PC-3 (cell line): ENCODE results near the gene TMEM255B. TPM values are rescaled to one million over a fixed set of nuclear protein-coding genes. Genes with fewer than 3 reads are reported as not detected.

Experiments used
- ATAC-seq: fragments of 200-7000 bp; cut with Tn5 transposase; 2 replicates; pipeline ENCODE4 v1.9.1; 2020; ENCODE audit warnings: mild to moderate bottlenecking, moderate library complexity
- BruUV-seq: library from RNA; stranded (reverse); fragments of 400-500 nt; replicated peaks from 2 replicates; lab custom pipeline; 2021; lab: Mats Ljungman, UMichigan
- CTCF ChIA-PET: fragments of 300-600 bp; sonication (Branson Sonifier 250); formaldehyde crosslinking; loops from one replicate; lab custom pipeline; 2022; ENCODE audit warnings: antibody characterized with exemption; lab: Charles Lee
- POLR2A ChIA-PET: fragments of 300-600 bp; sonication (Branson Sonifier 250); formaldehyde crosslinking; loops from one replicate; lab custom pipeline; 2022; ENCODE audit warnings: antibody characterized with exemption; ENCODE audit not compliant: unreplicated experiment; lab: Charles Lee
- DNase-seq: peaks from one replicate; pipeline ENCODE4 v3.0.0-alpha.2; 2015
- H2AFZ ChIP-seq: fragments of 300-600 bp; sonication (generic); 2 replicates; pipeline ENCODE4 v1.6.0; 2016; ENCODE audit warnings: antibody characterized with exemption, low read length
- H3F3A ChIP-seq: fragments of 300-600 bp; sonication (generic); one replicate; pipeline ENCODE4 v1.6.0; 2017; ENCODE audit warnings: antibody characterized with exemption, low read length, control low read depth, mild to moderate bottlenecking; ENCODE audit not compliant: unreplicated experiment
- H3K27ac ChIP-seq: fragments of 300-600 bp; sonication (generic); 2 replicates; pipeline ENCODE4 v1.5.1; 2016; ENCODE audit warnings: mild to moderate bottlenecking, low read length
- H3K27me3 ChIP-seq: fragments of 300-600 bp; sonication (generic); 2 replicates; pipeline ENCODE4 v1.6.1; 2016; ENCODE audit warnings: low read length, mixed read lengths
- H3K36me3 ChIP-seq: fragments of 300-600 bp; sonication (generic); 2 replicates; pipeline ENCODE4 v1.6.1; 2016; ENCODE audit warnings: low read depth, mixed run types, low read length, mixed read lengths
- H3K4me1 ChIP-seq: fragments of 300-600 bp; sonication (generic); 2 replicates; pipeline ENCODE4 v1.5.1; 2016; ENCODE audit warnings: low read length; ENCODE audit not compliant: insufficient read depth
- H3K4me2 ChIP-seq: fragments of 300-600 bp; sonication (generic); 2 replicates; pipeline ENCODE4 v1.6.0; 2016; ENCODE audit warnings: low read length
- H3K4me3 ChIP-seq: fragments of 300-600 bp; sonication (generic); 2 replicates; pipeline ENCODE4 v1.5.1; 2016; ENCODE audit warnings: mild to moderate bottlenecking, low read length, mixed read lengths
- H3K79me2 ChIP-seq: fragments of 300-600 bp; sonication (generic); 2 replicates; pipeline ENCODE4 v1.6.1; 2017; ENCODE audit warnings: low read length, mixed read lengths
- H3K9ac ChIP-seq: fragments of 300-600 bp; sonication (generic); 2 replicates; pipeline ENCODE4 v1.6.0; 2016; ENCODE audit warnings: mild to moderate bottlenecking, low read length
- H3K9me2 ChIP-seq: fragments of 300-600 bp; sonication (generic); replicated peaks from 2 replicates; pipeline ENCODE4 v1.6.1; 2016; ENCODE audit warnings: mixed run types, low read length, mixed read lengths
- H3K9me3 ChIP-seq: fragments of 300-600 bp; sonication (generic); 2 replicates; pipeline ENCODE4 v1.6.1; 2016; ENCODE audit warnings: low read length, mixed read lengths
- H4K20me1 ChIP-seq: fragments of 300-600 bp; sonication (generic); 2 replicates; pipeline ENCODE4 v1.6.1; 2016; ENCODE audit warnings: low read length, mixed read lengths
- EZH2 ChIP-seq: fragments of 300-600 bp; sonication (generic); IDR thresholded peaks from one replicate; pipeline ENCODE4 v1.6.1; 2017; ENCODE audit warnings: antibody characterized with exemption, mild to moderate bottlenecking, low read length; ENCODE audit not compliant: unreplicated experiment
- EZH2phosphoT487 ChIP-seq: fragments of 300-600 bp; sonication (generic); IDR thresholded peaks from 2 replicates; pipeline ENCODE4 v1.6.1; 2018; ENCODE audit warnings: mild to moderate bottlenecking, antibody characterized with exemption, low read length, borderline replicate concordance
- intact Hi-C: fragments of 100-400 bp; cut with micrococcal nuclease; formaldehyde crosslinking; loops from 2 replicates; pipeline ENCODE4 v1.9.0; 2023
- total RNA-seq: library from RNA; depleted of rRNA; stranded (reverse); fragments of >200 nt; gene quantifications from 2 replicates; pipeline ENCODE4 v1.2.3, GENCODE V29; 2014
- TF ChIP-seq, protein P1 (sequence below): fragments of 300-600 bp; sonication (generic); conservative IDR thresholded peaks from 2 replicates; pipeline ENCODE4 v1.5.1; 2017; ENCODE audit warnings: antibody characterized with exemption, low read depth, mild to moderate bottlenecking, low read length

Gene TMEM255B
- total RNA-seq, 1 experiment from 2014 or later, result 26.9 TPM

DNA sequence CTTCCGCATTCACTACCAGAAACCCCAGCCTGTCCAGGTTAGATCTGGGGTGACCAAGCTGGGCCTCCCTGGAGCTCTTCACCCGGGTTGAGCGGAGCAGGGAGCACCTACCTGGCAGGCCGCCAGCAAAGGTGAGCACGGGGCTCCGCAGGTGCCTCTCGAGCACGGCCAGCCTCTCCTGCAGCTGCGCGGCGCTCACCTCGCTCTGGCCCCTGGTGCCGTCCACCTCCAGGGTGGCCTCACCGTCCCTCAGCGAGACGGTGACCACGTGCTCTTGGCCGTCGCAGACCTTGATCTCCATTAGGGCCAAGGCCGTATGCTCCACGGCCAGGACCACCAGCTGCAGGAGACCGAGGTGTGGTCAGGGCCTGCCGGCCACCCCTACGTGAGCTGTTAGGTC lies 62.8 kb downstream of the TMEM255B start:
- POLR2A ChIA-PET, result no interaction called here
- DNase-seq, result no peak
- no peaks in the 10 kb centered on the region for H3F3A ChIP-seq
- ATAC-seq, result no peak
- no peaks in the 10 kb centered on the region for H3K36me3 ChIP-seq
- intact Hi-C loops, result loop anchor here (1.0 to 5.0 kb wide), 3 partner anchors 15 to 125 kb away; partner anchors contain the start of gene GAS6
- H3K4me2 ChIP-seq, result peak overlapping the region; percentile 85
- peak overlapping the region; percentile 43; the same call in 1 of the 2 replicates for H2AFZ ChIP-seq
- no peaks in the 10 kb centered on the region for H3K9me2 ChIP-seq
- H4K20me1 ChIP-seq, result no peaks in the 10 kb centered on the region
- H3K79me2 ChIP-seq, result peaks cover 12% of the 10 kb centered on the region; the same call in 1 of the 2 replicates
- peaks cover 23% of the 10 kb centered on the region for H3K4me1 ChIP-seq
- no peak for TF ChIP-seq EZH2
- no peak for TF ChIP-seq EZH2phosphoT487
- TF ChIP-seq, protein P1, sequence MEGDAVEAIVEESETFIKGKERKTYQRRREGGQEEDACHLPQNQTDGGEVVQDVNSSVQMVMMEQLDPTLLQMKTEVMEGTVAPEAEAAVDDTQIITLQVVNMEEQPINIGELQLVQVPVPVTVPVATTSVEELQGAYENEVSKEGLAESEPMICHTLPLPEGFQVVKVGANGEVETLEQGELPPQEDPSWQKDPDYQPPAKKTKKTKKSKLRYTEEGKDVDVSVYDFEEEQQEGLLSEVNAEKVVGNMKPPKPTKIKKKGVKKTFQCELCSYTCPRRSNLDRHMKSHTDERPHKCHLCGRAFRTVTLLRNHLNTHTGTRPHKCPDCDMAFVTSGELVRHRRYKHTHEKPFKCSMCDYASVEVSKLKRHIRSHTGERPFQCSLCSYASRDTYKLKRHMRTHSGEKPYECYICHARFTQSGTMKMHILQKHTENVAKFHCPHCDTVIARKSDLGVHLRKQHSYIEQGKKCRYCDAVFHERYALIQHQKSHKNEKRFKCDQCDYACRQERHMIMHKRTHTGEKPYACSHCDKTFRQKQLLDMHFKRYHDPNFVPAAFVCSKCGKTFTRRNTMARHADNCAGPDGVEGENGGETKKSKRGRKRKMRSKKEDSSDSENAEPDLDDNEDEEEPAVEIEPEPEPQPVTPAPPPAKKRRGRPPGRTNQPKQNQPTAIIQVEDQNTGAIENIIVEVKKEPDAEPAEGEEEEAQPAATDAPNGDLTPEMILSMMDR, result no peak
- BruUV-seq, result no TSS peak
- H3K27ac ChIP-seq, result peak overlapping the region; percentile 84
- CTCF ChIA-PET, result interaction anchor here (1.0 to 1.2 kb wide), 2 partner anchors 66 to 125 kb away, joined by 3 to 5 read pairs; no protein-coding TSS in a partner anchor
- 0 out of 2 replicates have a peak overlapping the region, but pooled peaks have one; percentile 48 for H3K9ac ChIP-seq
- H3K9me3 ChIP-seq, result no peaks in the 10 kb centered on the region
- H3K27me3 ChIP-seq, result no peaks in the 10 kb centered on the region
- H3K4me3 ChIP-seq, result peak overlapping the region; percentile 45; the same call in 1 of the 2 replicates

DNA sequence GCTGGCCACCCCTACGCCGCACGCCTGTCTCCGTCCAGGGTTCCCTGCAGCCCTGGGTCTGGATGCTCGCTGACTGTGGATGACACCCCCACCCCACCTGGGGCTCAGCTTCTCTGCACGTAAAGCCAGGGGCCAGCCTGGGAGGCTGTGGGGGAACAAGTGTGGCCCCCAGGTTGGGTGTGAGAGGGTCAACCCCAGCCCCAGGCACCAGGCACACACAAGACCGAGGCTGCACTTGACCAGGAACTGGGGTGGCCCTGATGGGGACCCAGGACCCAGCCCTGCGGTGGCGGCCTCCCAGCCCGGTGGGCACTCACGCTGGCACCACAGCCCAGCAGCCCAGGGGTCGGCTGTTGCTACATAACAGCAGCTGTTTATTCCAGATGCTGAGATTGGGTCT lies 63.2 kb downstream of the TMEM255B start:
- Histone ChIP-seq H3K9me3 (no peaks in the 10 kb centered on the region), H3K9ac (no peak overlapping the region), H3K27me3 (no peaks in the 10 kb centered on the region), H2AFZ (no peak overlapping the region), H3K4me3 (no peak overlapping the region), H3F3A (no peaks in the 10 kb centered on the region), H3K4me2 (no peak overlapping the region), H3K4me1 (peaks cover 23% of the 10 kb centered on the region), H3K27ac (no peak overlapping the region), H3K36me3 (no peaks in the 10 kb centered on the region), H3K79me2 (peaks cover 12% of the 10 kb centered on the region; the same call in 1 of the 2 replicates), H4K20me1 (no peaks in the 10 kb centered on the region), H3K9me2 (no peaks in the 10 kb centered on the region)
- intact Hi-C loops, result loop anchor here (5.0 kb wide), 1 partner anchor 40 kb away; the partner anchor contains the start of gene GAS6
- no peak for ATAC-seq
- no TSS peak for BruUV-seq
- no peak for DNase-seq
- ChIA-PET CTCF (no interaction called here), POLR2A (interaction anchor here (0.5 kb wide), 1 partner anchor 179 kb away, joined by 3 read pairs; no protein-coding TSS in a partner anchor)
- TF ChIP-seq, protein P1, result no peak
- no peak for TF ChIP-seq EZH2
- no peak for TF ChIP-seq EZH2phosphoT487
